Measurements from ENCODE around the gene SNX33. TPM values are rescaled to one million over a fixed set of nuclear protein-coding genes. Genes with fewer than 3 reads are reported as not detected.

SNX33 gene
- total RNA-seq, 1 donor from 2014 or later, result 36.3 TPM

DNA sequence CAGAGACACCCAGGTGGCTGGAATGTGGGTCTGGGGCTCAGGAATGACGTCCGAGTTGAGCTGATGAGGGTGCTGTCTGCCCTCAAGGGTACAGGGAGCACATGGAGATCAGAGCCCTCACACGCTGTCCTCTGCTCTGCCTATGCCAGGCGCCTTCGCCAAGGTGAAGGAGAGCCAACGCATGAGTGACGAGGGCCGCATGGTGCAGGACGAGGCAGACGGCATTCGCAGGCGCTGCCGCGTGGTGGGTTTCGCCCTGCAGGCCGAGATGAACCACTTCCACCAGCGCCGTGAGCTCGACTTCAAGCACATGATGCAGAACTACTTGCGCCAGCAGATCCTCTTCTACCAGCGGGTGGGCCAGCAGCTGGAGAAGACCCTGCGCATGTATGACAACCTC is 9.1 kb downstream of the SNX33 start:
- Mint-ChIP-seq H3K27ac (ENCODE audit: unreplicated experiment) (no peak overlapping the region), H3K27me3 (ENCODE audit: unreplicated experiment) (no peaks in the 10 kb centered on the region), H3K36me3 (ENCODE audit: unreplicated experiment) (peaks cover 20% of the 10 kb centered on the region), H3K4me1 (ENCODE audit: unreplicated experiment) (peaks cover 54% of the 10 kb centered on the region), H3K4me3 (ENCODE audit: unreplicated experiment) (no peak overlapping the region), H3K9me3 (ENCODE audit: unreplicated experiment) (no peaks in the 10 kb centered on the region)
- TF ChIP-seq, protein P1, sequence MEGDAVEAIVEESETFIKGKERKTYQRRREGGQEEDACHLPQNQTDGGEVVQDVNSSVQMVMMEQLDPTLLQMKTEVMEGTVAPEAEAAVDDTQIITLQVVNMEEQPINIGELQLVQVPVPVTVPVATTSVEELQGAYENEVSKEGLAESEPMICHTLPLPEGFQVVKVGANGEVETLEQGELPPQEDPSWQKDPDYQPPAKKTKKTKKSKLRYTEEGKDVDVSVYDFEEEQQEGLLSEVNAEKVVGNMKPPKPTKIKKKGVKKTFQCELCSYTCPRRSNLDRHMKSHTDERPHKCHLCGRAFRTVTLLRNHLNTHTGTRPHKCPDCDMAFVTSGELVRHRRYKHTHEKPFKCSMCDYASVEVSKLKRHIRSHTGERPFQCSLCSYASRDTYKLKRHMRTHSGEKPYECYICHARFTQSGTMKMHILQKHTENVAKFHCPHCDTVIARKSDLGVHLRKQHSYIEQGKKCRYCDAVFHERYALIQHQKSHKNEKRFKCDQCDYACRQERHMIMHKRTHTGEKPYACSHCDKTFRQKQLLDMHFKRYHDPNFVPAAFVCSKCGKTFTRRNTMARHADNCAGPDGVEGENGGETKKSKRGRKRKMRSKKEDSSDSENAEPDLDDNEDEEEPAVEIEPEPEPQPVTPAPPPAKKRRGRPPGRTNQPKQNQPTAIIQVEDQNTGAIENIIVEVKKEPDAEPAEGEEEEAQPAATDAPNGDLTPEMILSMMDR (IDR thresholded peaks at IDR 0.05), result no peak
- DNase-seq (ENCODE audit: extremely low spot score, unreplicated experiment), result no peak

DNA sequence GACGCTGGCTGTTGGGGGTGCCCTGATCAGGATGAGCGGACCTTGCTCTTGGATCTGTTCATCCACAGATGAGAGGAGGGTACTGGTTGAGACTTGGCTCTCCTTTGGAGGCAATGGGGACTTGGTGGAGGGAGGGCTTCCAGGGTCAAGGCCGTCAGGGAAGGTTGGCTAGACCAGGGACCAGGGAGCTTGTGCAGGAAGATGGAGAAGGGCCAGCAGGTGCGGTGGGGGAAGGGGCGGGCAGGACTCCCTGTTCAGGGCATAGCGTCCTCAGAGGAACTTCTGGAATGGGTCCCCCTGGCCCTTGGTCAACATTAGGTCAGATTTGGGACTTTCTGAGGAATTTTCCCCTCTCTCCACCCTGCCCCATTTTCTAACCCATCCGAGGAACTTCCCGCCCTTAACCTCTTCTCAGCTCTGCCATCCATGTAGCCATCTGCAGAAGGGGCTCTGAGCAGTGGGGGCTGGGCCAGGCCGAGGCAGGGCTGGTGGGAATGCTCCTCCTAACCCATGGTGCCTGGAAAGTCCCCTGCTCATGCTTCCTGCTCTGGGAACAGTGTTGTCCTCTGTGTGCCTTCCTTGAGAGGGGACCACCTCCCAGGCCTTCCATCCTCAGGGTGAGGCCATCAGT is 11.5 kb downstream of the SNX33 start:
- no peaks in the 10 kb centered on the region for H3K27me3 Mint-ChIP-seq (ENCODE audit: unreplicated experiment)
- H3K4me1 Mint-ChIP-seq (ENCODE audit: unreplicated experiment), result peaks cover 41% of the 10 kb centered on the region
- no peaks in the 10 kb centered on the region for H3K9me3 Mint-ChIP-seq (ENCODE audit: unreplicated experiment)
- H3K27ac Mint-ChIP-seq (ENCODE audit: unreplicated experiment), result peak overlapping the region; percentile 73
- no peak overlapping the region for H3K4me3 Mint-ChIP-seq (ENCODE audit: unreplicated experiment)
- peaks cover 20% of the 10 kb centered on the region for H3K36me3 Mint-ChIP-seq (ENCODE audit: unreplicated experiment)
- DNase-seq (ENCODE audit: extremely low spot score, unreplicated experiment), result no peak
- TF ChIP-seq, protein P1 (IDR thresholded peaks at IDR 0.05), result no peak

DNA sequence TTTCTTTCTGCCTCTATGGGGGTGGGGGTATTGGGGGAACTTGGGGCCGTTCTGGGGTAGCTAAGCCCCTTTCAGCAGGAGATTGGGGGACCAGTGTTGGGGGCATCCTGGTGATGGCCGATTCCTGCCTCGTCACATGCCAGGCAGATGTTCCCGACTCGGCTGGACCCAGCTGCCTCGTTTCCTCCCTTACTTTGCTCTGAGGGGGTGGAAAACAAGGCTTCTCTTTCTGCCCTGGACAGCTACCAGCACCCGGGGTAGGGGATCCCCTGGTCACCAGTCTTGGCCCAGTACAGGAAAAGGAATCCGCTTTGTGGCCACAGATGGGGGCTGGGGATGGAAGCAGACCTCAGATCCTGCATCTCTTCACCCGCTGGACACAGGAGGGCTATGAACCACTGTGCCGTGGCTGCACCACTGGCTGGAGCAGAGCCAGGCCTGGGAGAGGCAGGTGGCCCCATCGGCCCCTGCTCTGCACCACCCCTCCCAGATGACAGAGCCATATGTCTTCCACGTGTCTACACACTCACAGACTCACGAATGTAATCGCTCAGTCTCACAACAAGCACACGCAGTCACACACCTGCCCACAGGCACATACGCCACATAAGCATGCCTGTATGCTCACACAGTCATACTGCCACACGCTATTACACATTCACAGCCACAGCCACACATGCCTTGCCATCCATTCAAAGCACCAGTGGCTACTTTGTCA is 12.4 kb downstream of the SNX33 start:
- no peaks in the 10 kb centered on the region for H3K27me3 Mint-ChIP-seq (ENCODE audit: unreplicated experiment)
- DNase-seq (ENCODE audit: extremely low spot score, unreplicated experiment), result no peak
- H3K4me3 Mint-ChIP-seq (ENCODE audit: unreplicated experiment), result no peak overlapping the region
- peaks cover 20% of the 10 kb centered on the region for H3K36me3 Mint-ChIP-seq (ENCODE audit: unreplicated experiment)
- H3K27ac Mint-ChIP-seq (ENCODE audit: unreplicated experiment), result peak overlapping the region; percentile 99
- no peaks in the 10 kb centered on the region for H3K9me3 Mint-ChIP-seq (ENCODE audit: unreplicated experiment)
- TF ChIP-seq, protein P1 (IDR thresholded peaks at IDR 0.05), result no peak
- H3K4me1 Mint-ChIP-seq (ENCODE audit: unreplicated experiment), result peaks cover 36% of the 10 kb centered on the region

DNA sequence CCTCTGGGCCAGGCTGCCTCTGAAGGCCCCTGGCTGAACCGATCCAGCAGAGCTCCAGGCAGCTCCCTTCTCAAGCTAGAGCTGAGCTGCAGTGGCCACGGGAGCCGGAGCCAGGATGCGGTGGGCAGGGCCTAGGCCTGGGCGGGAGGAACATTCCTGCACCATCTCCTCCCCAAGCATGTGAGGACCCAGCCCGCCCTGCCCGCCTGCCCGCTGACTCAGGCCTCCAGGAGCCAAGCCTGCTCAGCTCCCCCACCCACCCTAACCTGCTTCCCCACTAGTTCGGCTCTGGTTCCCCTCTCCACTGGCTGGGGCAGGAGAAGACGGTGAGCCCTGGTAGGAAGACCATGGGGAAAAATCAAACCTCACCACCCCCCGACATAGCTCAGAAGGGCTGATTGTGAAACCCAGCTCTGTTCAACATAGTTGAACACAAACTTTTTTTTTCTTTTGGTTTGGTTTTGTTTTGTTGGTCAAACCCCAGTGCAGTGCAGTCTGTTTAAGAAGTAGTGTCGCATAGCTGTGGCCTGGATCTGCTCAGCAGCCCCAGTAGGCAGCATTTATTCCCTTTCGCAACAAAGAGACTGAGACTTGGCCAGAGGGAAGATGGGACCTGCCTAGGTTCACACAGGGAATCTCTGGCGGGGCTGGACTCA is 13.5 kb downstream of the SNX33 start:
- Mint-ChIP-seq H3K27ac (ENCODE audit: unreplicated experiment) (peak overlapping the region; percentile 99), H3K4me1 (ENCODE audit: unreplicated experiment) (peaks cover 40% of the 10 kb centered on the region), H3K9me3 (ENCODE audit: unreplicated experiment) (no peaks in the 10 kb centered on the region), H3K4me3 (ENCODE audit: unreplicated experiment) (no peak overlapping the region), H3K36me3 (ENCODE audit: unreplicated experiment) (peaks cover 18% of the 10 kb centered on the region), H3K27me3 (ENCODE audit: unreplicated experiment) (no peaks in the 10 kb centered on the region)
- TF ChIP-seq, protein P1 (IDR thresholded peaks at IDR 0.05), result no peak
- DNase-seq (ENCODE audit: extremely low spot score, unreplicated experiment), result peak; percentile 94

DNA sequence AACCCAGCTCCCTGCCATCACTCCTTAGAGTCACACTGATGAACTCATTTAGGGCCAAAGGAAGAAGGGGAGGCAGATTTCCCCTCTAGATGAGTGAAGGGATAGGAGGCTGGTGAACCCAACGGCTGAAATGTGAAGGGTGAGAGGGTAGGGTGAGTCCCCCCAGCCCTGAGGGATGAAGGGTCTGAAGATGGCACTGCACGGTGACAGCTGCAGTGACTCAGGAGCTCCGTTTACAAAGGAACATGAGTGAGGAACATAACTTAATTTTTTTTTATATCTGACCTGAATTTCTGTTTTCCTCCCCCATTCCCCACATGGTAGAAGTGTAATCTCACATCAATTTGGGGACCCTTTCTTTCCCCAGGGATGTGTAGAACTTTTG is 14.0 kb downstream of the SNX33 start:
- H3K9me3 Mint-ChIP-seq (ENCODE audit: unreplicated experiment), result no peaks in the 10 kb centered on the region
- peaks cover 43% of the 10 kb centered on the region for H3K4me1 Mint-ChIP-seq (ENCODE audit: unreplicated experiment)
- TF ChIP-seq, protein P1 (IDR thresholded peaks at IDR 0.05), result no peak
- no peak overlapping the region for H3K4me3 Mint-ChIP-seq (ENCODE audit: unreplicated experiment)
- DNase-seq (ENCODE audit: extremely low spot score, unreplicated experiment), result no peak
- no peaks in the 10 kb centered on the region for H3K27me3 Mint-ChIP-seq (ENCODE audit: unreplicated experiment)
- H3K36me3 Mint-ChIP-seq (ENCODE audit: unreplicated experiment), result peaks cover 13% of the 10 kb centered on the region
- H3K27ac Mint-ChIP-seq (ENCODE audit: unreplicated experiment), result peak overlapping the region; percentile 99

All from osteocyte (in vitro differentiated cells).